ENCODE results near the gene SKOR2. TPM values are rescaled to one million over a fixed set of nuclear protein-coding genes. Genes with fewer than 3 reads are reported as not detected.
A peak's percentile ranks its signal among the peaks of the same experiment; 100 is the strongest.

SKOR2 gene
- total and polyA plus RNA-seq, 2 of the 13 experiments (the other 11 are each of a cell fraction or from before 2014, with no cell fraction given): not detected

DNA sequence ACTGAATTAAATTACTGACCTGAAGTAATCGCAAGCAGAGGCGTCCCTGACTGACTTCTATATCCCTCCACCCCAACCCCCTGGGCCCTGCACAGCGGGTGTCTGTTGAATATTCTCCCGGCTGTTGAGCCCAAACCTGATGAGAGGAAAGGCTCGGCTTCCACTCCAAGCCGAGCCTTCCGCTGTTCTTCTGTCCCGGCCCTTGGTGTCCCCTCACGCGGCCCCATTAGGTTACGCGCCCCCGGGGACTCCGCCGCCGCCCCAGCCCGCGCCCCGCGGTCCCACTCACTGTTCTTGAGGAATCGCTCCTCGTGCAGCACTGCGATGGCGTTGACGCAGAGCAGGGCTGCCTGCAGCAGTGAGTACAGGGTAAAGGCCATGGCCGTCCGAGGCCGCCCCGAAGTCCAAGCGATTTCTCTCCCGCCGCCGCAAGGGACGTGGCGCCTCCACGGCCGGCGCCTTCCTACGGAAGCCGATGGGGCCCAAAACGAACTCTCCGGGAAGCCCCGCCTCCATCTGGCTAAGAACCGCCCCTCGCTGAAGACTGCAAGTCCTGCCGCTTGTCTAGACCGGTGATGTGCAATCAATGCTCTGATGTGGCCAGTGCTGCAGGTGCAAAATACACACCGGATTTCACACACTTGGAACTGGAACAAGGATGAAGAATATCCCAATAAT lies 75.4 kb downstream of the SKOR2 start, which contains the start of gene IER3IP1 (continued):
- TF ChIP-seq ZNF839 (CRISPR knock-in tag; IDR thresholded peaks at IDR 0.05; ENCODE audit: borderline replicate concordance): no peak
- TF ChIP-seq THAP11 (CRISPR knock-in tag; IDR thresholded peaks at IDR 0.05): peak; percentile 86
- no peak for TF ChIP-seq ZNF329 (CRISPR knock-in tag; IDR thresholded peaks at IDR 0.05; ENCODE audit: low read depth)
- TF ChIP-seq ZNF343 (CRISPR knock-in tag; IDR thresholded peaks at IDR 0.05): peak; percentile 65; the same call in 1 of the 2 replicates
- TF ChIP-seq GFI1 (CRISPR knock-in tag; IDR thresholded peaks at IDR 0.05; ENCODE audit: borderline replicate concordance): no peak; the same call in 1 of the 2 replicates
- no peak for TF ChIP-seq EEA1 (CRISPR knock-in tag; IDR thresholded peaks at IDR 0.05; ENCODE audit: borderline replicate concordance)
- no peak for TF ChIP-seq ZBTB33 (CRISPR knock-in tag; IDR thresholded peaks at IDR 0.05)
- TF ChIP-seq ZNF136 (CRISPR knock-in tag; IDR thresholded peaks at IDR 0.05; ENCODE audit: low read depth): no peak
- TF ChIP-seq MTF2 (CRISPR knock-in tag; IDR thresholded peaks at IDR 0.05; ENCODE audit: borderline replicate concordance): no peak
- TF ChIP-seq HOXA9 (CRISPR knock-in tag; IDR thresholded peaks at IDR 0.05; ENCODE audit: borderline replicate concordance): no peak
- no peak for TF ChIP-seq ZNF281 (CRISPR knock-in tag; IDR thresholded peaks at IDR 0.05; ENCODE audit: borderline replicate concordance)
- TF ChIP-seq ZNF562 (CRISPR knock-in tag; IDR thresholded peaks at IDR 0.05; ENCODE audit: borderline replicate concordance): no peak
- TF ChIP-seq, protein P1, sequence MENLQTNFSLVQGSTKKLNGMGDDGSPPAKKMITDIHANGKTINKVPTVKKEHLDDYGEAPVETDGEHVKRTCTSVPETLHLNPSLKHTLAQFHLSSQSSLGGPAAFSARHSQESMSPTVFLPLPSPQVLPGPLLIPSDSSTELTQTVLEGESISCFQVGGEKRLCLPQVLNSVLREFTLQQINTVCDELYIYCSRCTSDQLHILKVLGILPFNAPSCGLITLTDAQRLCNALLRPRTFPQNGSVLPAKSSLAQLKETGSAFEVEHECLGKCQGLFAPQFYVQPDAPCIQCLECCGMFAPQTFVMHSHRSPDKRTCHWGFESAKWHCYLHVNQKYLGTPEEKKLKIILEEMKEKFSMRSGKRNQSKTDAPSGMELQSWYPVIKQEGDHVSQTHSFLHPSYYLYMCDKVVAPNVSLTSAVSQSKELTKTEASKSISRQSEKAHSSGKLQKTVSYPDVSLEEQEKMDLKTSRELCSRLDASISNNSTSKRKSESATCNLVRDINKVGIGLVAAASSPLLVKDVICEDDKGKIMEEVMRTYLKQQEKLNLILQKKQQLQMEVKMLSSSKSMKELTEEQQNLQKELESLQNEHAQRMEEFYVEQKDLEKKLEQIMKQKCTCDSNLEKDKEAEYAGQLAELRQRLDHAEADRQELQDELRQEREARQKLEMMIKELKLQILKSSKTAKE (CRISPR knock-in tag; IDR thresholded peaks at IDR 0.05; ENCODE audit: borderline replicate concordance): no peak
- TF ChIP-seq ZNF292 (CRISPR knock-in tag; IDR thresholded peaks at IDR 0.05; ENCODE audit: borderline replicate concordance, low read depth): 0 out of 2 replicates have a peak, but pooled peaks have one; percentile 41
- no peak for TF ChIP-seq ZNF816 (CRISPR knock-in tag; IDR thresholded peaks at IDR 0.05; ENCODE audit: borderline replicate concordance)
- TF ChIP-seq NCOR1 (IDR thresholded peaks at IDR 0.05; ENCODE audit: borderline replicate concordance, low read length): no peak; the same call in 1 of the 2 replicates
- TF ChIP-seq TGIF2 (CRISPR knock-in tag; IDR thresholded peaks at IDR 0.05): 0 out of 2 replicates have a peak, but pooled peaks have one; percentile 52
- TF ChIP-seq BORCS8-MEF2B (CRISPR knock-in tag; IDR thresholded peaks at IDR 0.05): peak; percentile 91
- no peak for TF ChIP-seq ZNF333 (CRISPR knock-in tag; IDR thresholded peaks at IDR 0.05; ENCODE audit: borderline replicate concordance)
- 0 out of 2 replicates have a peak, but pooled peaks have one; percentile 72 for TF ChIP-seq CBX5 (CRISPR knock-in tag; IDR thresholded peaks at IDR 0.05; ENCODE audit: borderline replicate concordance)
- TF ChIP-seq ZFP82 (CRISPR knock-in tag; IDR thresholded peaks at IDR 0.05; ENCODE audit: borderline replicate concordance): no peak
- no peak for TF ChIP-seq ZBTB42 (CRISPR knock-in tag; IDR thresholded peaks at IDR 0.05)
- TF ChIP-seq TOPORS (CRISPR knock-in tag; IDR thresholded peaks at IDR 0.05): no peak; the same call in 1 of the 2 replicates

Measured in HepG2 (cell line).